KOPT-K1 (cell line): ENCODE results near the gene MSMP.

Experiments used
- H3K27ac ChIP-seq: fragments of 200-600 bp; sonication (generic); 2 replicates; pipeline ENCODE4 v1.5.1; 2016; ENCODE audit warnings: antibody characterized with exemption, mild to moderate bottlenecking, low read depth, low read length; ENCODE audit not compliant: poor library complexity, severe bottlenecking
- H3K36me3 ChIP-seq: fragments of 200-600 bp; sonication (generic); 2 replicates; pipeline ENCODE4 v1.5.1; 2017; ENCODE audit warnings: antibody characterized with exemption, mild to moderate bottlenecking, low read length, moderate library complexity; ENCODE audit not compliant: insufficient read depth
- H3K9me3 ChIP-seq: fragments of 200-600 bp; sonication (generic); 2 replicates; pipeline ENCODE4 v1.5.1; 2017; ENCODE audit warnings: antibody characterized with exemption, low read length, mild to moderate bottlenecking; ENCODE audit not compliant: insufficient read depth, poor library complexity, severe bottlenecking

Gene MSMP, protein sequence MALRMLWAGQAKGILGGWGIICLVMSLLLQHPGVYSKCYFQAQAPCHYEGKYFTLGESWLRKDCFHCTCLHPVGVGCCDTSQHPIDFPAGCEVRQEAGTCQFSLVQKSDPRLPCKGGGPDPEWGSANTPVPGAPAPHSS

DNA sequence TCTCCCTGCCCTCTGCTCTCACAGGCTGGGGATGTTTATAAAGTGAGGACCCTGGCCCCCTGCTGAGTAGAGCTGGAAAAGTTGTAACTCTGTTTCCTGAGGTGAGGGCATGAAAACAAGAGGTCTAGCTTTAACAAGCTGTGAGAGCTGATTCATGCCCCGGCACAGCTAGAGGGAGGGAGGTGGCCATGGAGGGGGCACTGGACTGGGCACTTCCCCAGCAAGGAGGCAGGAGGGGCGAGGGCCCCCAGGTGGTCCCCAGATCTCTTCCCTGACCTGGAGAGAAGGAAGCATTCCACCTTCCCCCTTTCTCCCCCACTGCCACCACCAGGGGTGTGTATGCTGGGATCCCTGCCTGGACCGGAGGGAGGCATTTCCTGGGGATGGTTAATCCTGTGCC lies at the start of gene MSMP:
Gene MSMP (minus strand): TSS at position 13 of the 400 bp plus-strand sequence. CDS start 147 bp downstream, outside the sequence.
- H3K27ac ChIP-seq, result no peak within 1 kb of the TSS
- H3K9me3 ChIP-seq, result no peaks in the 10 kb centered on the region
- H3K36me3 ChIP-seq, result peaks cover 13% of the 10 kb centered on the region; the same call in 1 of the 2 replicates

DNA sequence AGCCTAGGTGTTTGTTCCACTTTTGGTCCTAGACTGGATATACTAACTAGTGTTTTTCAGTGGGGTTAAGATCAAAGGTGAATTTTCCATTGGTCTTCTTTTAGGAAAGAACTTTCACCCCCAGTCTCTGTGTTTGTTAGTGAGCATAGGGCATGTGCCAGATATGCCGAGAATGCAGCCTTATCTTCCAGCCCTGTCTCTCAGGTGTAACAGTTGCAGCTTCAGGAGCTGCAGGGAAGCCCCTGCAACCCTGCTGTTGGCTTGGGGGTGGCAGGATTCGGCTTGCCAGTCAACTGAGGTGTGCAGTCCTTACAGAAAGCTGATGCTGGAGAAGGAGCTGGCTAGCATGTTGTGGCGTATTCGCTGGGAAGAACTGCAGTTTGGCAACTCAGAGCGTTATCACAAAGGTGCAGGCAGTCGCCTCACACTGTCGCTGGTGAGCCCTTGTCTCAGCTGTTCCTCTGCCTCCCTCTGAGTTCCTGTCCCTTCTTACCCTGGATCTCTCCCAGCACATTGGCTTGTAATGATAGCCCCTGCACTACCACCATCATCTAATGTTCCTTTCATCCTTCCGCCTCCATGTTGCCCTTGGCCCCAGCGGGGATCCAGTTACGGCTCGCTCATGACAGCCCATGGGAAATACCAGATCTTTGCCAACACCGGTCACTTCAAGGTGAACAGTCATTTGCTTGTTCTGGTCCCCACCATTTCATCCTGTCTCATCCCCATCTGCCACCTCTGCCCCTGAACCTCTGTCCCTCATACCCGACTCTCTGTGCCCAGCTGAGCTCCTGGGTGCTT lies 47.5 kb upstream of the MSMP start:
- Histone ChIP-seq H3K27ac (no peak overlapping the region), H3K36me3 (peaks cover 13% of the 10 kb centered on the region)

GRCh38 chr9:35800530-35800929 lies 46.5 kb upstream of the MSMP start:
- no peaks in the 10 kb centered on the region for H3K9me3 ChIP-seq
- H3K36me3 ChIP-seq, result peaks cover 7% of the 10 kb centered on the region
- no peak overlapping the region for H3K27ac ChIP-seq

More for the DNA sequence above, 47.5 kb upstream of the MSMP start:
- H3K9me3 ChIP-seq, result no peaks in the 10 kb centered on the region

- Histone ChIP-seq H3K9me3 (no peaks in the 10 kb centered on the region), H3K36me3 (peaks cover 6% of the 10 kb centered on the region), H3K27ac (no peak overlapping the region)
Observed at GRCh38 chr9:35798658-35799374, 44.7 kb upstream of the MSMP start.

DNA sequence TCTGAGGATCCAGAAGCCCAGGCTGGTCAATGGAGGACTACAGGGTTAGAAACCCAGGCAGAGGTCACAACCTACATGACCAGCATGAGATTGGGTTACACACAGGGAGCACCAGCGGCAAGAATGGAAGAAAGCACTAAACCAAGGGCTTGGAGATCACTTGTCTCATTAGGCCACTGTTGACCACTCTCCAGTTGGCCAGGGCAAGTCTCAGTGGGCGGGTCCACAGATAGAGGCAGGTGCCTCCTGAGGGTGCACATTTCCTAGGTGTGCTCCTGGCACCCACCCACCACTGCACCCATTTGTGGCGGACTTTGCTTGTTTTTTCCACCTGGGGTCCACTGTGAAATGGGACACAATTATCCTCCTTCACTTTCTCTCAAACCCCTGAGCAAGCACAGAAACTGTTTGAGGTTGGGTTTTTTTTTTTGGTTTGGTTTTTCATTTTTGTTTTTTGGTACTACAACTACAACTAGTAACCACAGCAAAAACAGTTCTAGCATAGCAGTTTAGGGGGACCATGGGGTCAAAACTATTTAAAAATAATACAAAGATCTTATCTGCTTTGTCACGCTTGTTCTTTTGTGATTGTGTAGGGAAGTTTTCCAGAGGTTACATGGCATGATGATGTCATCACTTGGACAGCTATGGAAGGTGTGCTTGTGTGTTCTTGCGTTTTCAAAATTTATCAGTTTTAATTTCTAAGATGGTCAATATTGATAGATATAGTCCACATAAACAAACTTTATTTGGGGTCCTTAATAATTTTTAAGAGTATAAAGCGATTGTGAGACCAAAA lies 43.4 kb upstream of the MSMP start:
- no peak overlapping the region for H3K27ac ChIP-seq
- H3K36me3 ChIP-seq, result peaks cover 6% of the 10 kb centered on the region
- no peaks in the 10 kb centered on the region for H3K9me3 ChIP-seq

GRCh38 chr9:35795695-35796094 lies 41.6 kb upstream of the MSMP start:
- Histone ChIP-seq H3K36me3 (no peaks in the 10 kb centered on the region), H3K27ac (no peak overlapping the region), H3K9me3 (no peaks in the 10 kb centered on the region)

GRCh38 chr9:35793461-35793860 lies 39.4 kb upstream of the MSMP start:
- Histone ChIP-seq H3K27ac (no peak overlapping the region), H3K36me3 (no peaks in the 10 kb centered on the region), H3K9me3 (no peaks in the 10 kb centered on the region)

DNA sequence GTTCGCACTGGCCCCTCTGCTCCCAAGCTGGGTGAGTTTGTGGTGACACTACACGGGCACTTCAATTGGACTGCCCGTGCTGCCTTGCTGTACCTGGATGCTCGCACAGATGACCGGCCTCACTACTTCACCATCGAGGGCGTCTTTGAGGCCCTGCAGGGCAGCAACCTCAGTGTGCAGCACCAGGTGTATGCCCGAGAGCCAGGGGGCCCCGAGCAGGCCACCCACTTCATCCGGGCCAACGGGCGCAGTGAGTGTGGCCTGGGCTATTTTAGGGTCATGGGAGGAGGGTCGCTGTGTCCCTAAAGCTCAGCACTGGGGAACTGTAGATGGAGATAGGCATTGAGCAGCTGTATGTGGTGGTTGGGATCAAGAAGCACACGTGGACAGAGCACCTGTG lies 38.8 kb upstream of the MSMP start:
- no peaks in the 10 kb centered on the region for H3K9me3 ChIP-seq
- no peaks in the 10 kb centered on the region for H3K36me3 ChIP-seq
- H3K27ac ChIP-seq, result no peak overlapping the region

DNA sequence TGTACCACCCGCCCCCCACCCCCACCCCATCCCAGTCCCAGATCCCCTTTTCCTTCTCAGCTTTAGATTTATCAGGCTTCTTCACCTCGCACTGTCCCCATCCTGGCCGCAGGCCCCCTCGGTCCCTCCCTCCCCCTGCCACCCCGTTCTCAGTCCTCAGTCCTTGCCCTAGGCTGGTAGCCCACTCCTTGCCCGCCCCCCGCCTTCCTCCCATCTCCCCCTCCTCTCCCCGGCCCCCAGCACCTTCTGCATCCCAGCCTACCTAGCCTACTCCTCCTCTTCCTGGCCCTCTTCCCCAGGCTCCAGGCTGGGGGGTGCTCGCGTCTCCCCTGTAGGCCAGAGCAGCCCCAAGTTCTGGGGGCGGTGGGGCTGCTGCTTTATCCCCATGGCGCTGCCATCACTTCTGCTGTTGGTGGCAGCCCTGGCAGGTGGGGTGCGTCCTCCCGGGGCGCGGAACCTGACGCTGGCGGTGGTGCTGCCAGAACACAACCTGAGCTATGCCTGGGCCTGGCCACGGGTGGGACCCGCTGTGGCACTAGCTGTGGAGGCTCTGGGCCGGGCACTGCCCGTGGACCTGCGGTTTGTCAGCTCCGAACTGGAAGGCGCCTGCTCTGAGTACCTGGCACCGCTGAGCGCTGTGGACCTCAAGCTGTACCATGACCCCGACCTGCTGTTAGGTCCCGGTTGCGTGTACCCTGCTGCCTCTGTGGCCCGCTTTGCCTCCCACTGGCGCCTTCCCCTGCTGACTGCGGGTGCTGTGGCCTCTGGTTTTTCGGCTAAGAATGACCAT lies 38.1 kb upstream of the MSMP start:
- H3K9me3 ChIP-seq, result no peaks in the 10 kb centered on the region
- no peak overlapping the region for H3K27ac ChIP-seq
- no peaks in the 10 kb centered on the region; the same call in 1 of the 2 replicates for H3K36me3 ChIP-seq

DNA sequence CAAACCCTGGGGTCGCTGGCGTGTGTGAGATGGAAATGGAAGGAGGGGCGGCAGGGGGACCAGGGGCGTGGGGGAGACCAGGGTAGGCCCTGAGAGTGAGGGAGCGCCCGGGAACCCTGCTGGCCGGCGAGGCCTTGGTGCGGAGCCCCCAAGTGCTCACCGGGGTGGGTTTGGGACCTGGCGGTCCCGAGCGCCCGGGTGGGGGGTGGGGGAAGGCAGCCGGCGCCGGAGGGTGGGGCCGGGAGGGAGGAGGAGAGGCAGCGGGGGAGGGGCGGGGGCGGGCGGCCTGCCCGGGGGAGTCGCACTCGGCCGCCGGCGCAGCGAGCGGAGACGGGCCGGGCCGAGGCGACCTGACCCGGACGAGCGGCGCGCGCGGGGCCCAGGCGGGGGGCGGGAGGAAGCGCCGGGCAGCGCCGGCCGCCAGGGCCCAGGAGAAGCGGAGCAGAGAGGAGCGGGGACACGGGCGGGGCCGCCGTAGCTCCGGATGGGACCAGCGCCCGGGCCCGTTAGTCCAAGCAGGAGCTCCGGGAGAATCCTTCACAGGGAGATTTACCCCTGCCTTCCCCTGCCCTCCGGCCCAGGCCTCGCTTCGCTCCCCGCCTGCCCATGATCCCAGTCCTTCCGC lies 37.3 kb upstream of the MSMP start, which contains the start of gene NPR2:
Gene NPR2 (plus strand): TSS at position 295 of the 625 bp plus-strand sequence. CDS start 818 bp downstream, outside the sequence.
- H3K27ac ChIP-seq, result no peak within 1 kb of the TSS
- H3K36me3 ChIP-seq, result no peaks in the 10 kb centered on the region; the same call in 1 of the 2 replicates
- H3K9me3 ChIP-seq, result no peaks in the 10 kb centered on the region

GRCh38 chr9:35790385-35791296 lies 36.6 kb upstream of the MSMP start:
- H3K9me3 ChIP-seq, result no peaks in the 10 kb centered on the region
- no peak overlapping the region for H3K27ac ChIP-seq
- H3K36me3 ChIP-seq, result no peaks in the 10 kb centered on the region; the same call in 1 of the 2 replicates

DNA sequence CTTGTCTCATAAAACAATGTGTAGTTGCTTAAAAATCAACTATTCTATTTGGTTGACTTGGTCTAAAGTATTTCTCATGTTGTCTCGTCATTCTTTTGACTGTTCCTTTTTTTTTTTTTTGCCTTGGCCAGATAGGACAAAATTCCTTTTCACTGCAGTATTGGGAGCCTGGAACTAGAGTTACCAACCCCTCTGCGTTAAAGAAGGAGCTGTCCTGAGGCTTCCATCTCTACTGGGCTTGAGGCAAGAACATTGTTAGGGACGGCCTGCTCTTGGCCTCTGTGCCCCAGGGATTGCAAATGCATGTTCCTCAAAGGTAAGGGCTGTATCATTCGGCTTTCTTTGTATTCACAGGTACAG lies 35.9 kb upstream of the MSMP start:
- H3K27ac ChIP-seq, result no peak overlapping the region
- H3K9me3 ChIP-seq, result no peaks in the 10 kb centered on the region
- H3K36me3 ChIP-seq, result no peaks in the 10 kb centered on the region; the same call in 1 of the 2 replicates

GRCh38 chr9:35789541-35789940 lies 35.5 kb upstream of the MSMP start:
- Histone ChIP-seq H3K36me3 (no peaks in the 10 kb centered on the region; the same call in 1 of the 2 replicates), H3K27ac (no peak overlapping the region), H3K9me3 (no peaks in the 10 kb centered on the region)
